Stimulated activated CD4-positive, alpha-beta T cell treated with anti-CD3 and anti-CD28 coated beads, Interleukin-4, amount 100 ng/mL, for 4 hours (primary cell): Measurements from ENCODE around the gene DLEC1.
"Not testable (repeated sequence)": the region's sequence is repeated elsewhere in the genome, so short reads cannot be mapped to it uniquely, and the experiment has no call there.

Experiments used
- DNase-seq, 2 experiments: peaks; one replicate each; pipeline ENCODE4 v3.0.0-alpha.2; 2020

The DLEC1 gene

GRCh38 chr3:38020342-38020726 is 18.7 kb upstream of the DLEC1 start:
- no peak for DNase-seq

DNA sequence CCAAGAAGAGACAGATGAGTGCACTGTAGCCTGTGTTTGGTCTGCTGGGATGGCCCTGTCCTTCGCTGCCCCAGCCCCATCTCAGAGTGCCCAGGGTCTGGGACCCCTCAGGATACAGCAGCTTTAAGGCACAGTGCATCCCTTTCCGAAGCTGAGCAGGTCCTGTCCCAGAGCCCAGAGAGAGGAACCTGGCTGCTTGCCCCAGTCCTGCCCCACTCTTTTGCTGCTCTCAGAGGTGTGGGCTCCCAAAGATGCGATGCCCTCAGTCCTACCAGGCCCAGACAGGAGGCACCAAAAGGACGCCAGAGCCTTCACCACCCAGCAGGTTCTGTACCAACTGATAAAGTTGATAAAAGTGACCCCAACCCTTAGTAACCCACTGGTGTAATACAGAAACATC is 17.8 kb upstream of the DLEC1 start:
- DNase-seq = no peak

DNA sequence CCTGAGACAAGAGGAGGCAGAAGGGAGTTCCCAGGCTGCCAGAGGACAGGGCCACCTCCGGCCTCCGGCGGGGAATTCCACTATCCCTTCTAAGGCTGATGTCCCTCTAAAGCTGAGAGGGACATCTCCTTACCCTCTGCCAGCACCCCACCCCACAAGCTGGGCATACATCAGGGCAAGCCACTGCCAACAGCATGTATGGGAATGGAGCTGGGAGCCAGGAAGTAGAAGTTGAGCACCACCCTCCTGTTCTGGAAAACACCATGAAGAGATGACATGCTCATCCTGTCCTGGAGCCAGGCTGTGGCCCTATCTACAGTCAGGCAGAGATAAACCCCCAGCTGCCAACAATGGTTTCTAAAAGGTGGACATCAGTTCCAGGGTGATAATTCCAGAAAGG is 16.7 kb upstream of the DLEC1 start:
- DNase-seq = no peak

DNA sequence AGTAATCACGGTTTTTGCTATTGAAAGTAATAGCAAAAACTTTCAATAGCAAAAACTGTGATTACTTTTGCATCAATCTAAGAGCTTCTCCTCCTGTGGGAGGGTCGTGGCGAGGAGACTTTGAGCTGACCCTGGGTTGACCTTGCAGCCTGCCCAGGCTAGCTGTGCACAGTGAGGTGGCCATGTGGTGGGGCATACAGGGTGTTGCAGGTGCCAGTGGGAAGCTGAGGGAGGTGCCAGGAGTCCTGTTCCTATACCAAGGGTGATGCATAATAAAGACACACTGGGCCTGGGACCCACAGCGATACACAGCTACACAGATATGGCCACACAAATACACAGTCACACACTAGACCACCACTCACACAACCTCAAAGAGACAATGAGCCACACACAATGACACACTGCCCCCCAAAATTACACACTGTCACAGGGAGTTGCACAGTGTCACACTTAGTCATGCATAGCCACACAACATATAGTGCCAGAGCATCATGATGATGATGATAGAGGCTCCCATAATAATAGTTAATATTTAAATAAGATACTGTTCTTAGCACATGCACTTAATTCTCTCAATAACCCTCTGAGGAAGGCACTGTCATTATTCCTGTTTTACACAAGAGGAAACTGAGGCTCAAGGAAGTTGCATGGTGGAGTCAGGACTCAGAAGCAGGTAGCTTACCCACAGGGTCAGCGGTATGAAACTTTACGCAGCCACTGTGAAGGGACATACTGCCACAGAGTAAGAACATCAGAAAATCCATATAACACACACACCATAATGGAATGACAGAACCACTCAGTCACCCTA is 15.9 kb upstream of the DLEC1 start:
- no peak for DNase-seq

- no peak for DNase-seq
These were observed 12.2 kb upstream of the DLEC1 start for GRCh38 chr3:38026856-38027255.

GRCh38 chr3:38027466-38028465 is 11.2 kb upstream of the DLEC1 start:
- DNase-seq = no peak

DNA sequence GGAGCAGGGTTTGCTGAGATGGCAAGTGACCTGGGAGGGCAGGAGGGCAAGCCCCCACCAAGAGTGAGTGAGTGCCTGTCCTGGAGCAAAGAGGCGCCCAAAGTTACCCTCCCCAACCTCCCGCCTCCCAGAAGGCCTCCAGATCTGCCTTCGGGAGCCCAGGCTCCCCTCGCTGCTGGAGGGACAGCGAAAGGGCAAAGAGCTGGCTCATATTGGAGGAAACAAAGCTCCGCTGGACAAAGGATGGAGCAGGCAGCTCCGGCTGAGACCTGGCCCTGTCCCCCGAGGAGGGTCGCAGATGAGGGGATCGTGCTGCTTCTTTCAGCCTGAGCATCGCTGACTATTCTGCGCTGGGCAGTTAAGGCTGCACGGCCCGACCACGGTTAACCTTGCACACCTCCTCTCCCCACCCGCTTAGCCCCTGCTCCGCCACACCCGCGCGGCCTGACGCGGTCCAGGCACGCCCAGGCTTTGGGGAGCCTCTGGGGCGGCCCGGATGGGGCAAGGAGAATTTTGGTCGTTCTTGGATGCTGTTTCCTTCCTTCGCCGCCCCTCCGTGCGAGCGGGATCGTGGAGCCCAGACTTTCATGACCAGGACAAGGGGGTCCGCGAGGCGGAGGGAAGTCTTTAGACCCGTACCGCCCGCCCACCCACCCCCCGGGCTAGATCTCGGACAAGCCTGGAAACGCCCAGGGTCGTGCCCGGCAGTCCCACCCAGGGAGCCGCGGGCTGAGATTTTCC is 10.2 kb upstream of the DLEC1 start:
- DNase-seq = no peak

DNA sequence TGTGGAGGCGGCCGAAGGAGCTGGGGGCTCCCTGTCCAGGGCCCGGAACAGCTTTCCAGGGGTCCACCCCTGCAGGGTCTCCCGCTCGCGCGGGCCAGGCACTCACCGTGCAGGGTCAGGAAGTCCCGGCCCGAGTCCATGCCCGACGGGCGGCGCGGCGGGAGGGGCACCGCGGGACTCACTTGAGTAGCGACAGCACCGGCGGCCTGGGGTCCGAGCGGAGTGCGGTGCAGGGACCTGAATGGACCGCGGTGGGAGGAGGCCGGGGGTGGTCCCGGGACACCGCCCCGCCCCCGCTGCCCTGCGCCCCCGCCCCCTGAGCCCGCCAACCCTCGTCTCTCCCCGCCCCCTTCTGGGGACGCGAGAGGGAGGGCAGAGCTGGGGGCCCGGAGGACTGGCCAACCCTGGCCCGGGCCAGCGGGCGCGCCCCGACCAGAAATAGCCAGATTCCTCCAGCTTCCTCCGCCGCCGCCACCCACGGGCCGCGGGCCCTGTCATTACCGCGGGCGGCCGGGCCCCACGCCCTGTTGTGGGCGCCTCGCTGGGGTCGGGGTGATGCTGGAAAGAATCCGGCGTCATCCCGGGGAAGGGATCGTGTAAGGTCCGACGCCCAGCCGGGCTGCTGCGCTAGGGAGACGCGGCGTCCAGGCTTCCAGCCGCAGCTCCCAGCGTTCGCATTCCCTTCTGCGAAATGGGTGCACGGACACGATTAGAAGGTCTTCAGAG is 9.4 kb upstream of the DLEC1 start, which contains the start of gene PLCD1:
Gene PLCD1 (minus strand): TSS at position 243 of the 726 bp plus-strand sequence. CDS start 103 bp downstream, at position 140.
- DNase-seq = peak; percentile 16 to 24

- no peak for DNase-seq
These were observed 8.6 kb upstream of the DLEC1 start for GRCh38 chr3:38030126-38031021.

DNA sequence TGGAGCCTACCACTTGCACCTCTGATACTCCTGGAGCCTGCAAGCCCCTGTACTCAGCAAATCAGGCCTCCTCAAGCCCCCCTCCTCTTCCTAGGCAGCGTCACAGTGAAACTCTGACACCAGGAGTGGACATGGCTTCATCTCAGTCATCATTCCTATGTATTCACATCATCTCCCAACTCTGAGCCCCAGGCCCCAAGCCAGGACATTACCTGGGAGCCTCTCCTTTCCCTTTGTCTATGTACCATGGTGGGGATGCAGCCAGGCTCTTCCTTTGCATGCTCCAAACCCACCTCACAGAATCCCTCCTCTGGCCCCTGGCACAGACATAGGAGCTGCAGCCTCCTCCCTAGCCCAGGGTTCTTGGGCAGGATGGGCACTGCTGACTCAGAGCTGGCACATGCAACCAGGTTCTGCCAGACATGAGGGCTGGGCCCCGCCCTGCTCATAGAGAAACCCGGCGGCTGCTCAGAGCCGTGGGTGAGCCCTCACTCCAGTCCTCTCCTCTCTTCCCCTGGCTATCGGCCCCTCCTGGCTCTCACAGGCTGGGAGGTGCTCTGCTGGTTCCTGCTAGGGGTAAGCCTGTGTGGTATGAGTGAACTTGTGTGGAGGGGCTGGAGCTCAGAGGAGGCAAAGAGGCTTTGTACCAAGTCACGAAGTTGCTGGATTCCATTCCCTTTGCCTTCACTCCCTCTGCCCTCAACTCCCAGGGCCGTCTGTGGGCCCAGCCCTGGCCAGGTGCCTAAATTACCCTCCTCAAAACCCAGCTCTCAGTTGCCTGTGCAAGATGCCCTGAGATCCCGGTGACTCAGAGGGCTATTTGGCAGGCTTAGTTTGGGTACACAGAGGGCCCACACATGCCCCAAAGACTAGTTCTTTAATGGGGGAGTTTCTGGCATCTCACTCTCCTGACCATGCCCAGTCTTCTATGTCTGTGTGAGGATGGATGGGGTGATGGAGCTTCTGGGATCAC is 7.7 kb upstream of the DLEC1 start:
- DNase-seq = peak; percentile 46 to 66

DNA sequence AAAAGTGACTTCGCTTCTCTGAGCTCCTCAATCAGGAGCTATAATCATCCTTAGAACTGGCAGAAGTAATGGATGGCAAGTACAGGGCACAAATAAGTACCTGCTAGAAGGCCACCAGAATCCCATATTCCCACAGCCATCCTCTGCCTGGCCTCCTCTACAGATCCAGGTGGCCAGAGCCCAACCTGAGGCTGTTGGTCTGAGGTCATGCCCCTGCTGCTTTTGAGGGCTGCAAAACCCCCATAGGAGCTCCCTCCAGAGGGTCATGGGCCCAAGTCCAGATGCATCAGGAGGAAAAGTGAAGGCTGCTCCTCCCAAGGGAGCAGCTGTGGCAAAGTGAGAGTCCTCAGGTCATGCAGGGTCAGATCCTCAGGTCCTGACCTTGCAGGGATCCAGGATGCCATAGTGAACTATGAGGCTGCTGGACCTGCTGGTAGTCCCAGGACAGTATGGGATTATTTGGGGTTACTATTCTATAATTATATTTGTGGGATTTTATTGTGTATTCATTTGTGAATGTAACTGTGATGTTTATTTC is 6.6 kb upstream of the DLEC1 start:
- DNase-seq = no peak

GRCh38 chr3:38033586-38033985 is 5.4 kb upstream of the DLEC1 start:
- DNase-seq = not testable (repeated sequence)

DNA sequence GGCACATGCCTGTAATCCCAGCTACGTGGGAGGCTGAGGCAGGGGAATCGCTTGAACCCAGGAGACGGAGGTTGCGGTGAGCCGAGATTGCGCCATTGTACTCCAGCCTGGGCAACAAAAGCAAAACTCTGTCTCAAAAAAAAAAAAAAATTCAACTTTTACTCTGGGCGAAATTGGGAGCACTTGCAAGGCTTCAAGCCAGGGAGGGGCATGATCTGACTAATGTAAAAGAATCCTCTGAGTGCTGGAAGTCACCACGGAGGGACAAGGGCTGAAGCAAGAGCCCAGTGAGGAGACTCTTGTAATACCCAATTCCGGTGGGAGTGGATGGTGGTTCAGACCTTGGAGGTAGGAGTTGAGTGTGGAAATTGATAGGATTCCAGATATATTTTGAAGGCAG is 4.7 kb upstream of the DLEC1 start:
- DNase-seq = not testable (repeated sequence)

DNA sequence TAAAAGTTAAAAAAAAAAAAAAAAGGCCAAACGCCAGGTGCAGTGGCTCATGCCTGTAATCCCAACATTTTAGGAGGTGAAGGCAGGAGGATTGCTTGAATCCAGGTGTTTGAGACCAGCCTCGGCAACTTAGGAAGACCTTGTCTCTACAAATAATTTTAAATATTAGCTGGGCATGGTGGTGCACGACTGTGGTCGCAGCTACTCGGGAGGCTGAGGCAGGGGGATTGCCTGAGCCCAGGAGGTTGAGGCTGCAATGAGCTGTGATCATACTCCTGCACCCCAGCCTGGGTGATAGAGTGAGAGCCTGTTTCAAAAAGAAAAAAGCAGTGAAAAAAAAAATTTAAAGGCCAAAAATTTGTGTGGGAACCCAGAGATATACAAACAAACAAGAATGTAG is 2.7 kb upstream of the DLEC1 start:
- no peak for DNase-seq

GRCh38 chr3:38036906-38037305 is 2.1 kb upstream of the DLEC1 start:
- no peak for DNase-seq

DNA sequence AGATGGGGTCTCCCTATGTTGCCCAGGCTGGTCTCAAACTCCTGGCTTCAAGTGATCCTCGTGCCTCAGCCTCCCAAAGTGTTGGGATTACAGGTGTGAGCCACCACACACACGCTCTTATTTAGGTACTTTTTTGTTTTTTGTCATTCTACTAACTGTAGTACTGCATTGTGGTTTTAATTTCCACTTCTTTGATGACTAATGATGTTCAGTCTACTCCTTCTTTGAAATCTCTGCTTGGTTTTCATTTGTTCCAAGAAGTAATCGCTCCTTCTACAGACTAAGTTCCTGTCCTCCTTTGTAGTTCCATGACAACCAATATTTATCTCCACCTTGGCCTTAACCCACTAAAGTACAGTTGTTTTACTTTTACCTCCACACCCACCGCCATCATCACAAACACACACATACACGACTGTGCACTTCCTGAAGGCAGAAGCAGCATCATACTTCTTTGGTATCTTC is 529 bp upstream of the DLEC1 start:
- DNase-seq = peak in 1 of 2 experiments; percentile 58

GRCh38 chr3:38039899-38040261 is 872 bp downstream of the DLEC1 start:
- DNase-seq = peak in 1 of 2 experiments; percentile 54

GRCh38 chr3:38040401-38040800 is 1.4 kb downstream of the DLEC1 start:
- no peak for DNase-seq

- DNase-seq = no peak
These were observed 4.5 kb downstream of the DLEC1 start for GRCh38 chr3:38043486-38043885.

GRCh38 chr3:38046027-38046426 is 7.0 kb downstream of the DLEC1 start:
- DNase-seq = no peak
